Ovary (tissue), 3 donors: ENCODE data around the gene CDC34.

Source experiments
- EP300 ChIP-seq: sonication (generic); formaldehyde crosslinking; IDR thresholded peaks from one replicate; pipeline ENCODE4 v1.6.1; 2017; ENCODE audit warnings: antibody characterized with exemption
- POLR2A ChIP-seq: fragments of 450-650 bp; IDR thresholded peaks from one replicate; pipeline ENCODE4 v1.6.1; 2017; ENCODE audit warnings: antibody characterized with exemption, mild to moderate bottlenecking, moderate library complexity
- TF ChIP-seq, protein P1 (sequence below), 3 donors: fragments of 450-650 bp in 2 of 3; fragments of 200-600 bp in 1 of 3; IDR thresholded peaks; one replicate each; pipeline versions ENCODE4 v1.5.1 to v1.8.0; 2016 to 2022; ENCODE audit warnings: antibody characterized with exemption in 3 of 3, mild to moderate bottlenecking in 1 of 3
- donor health status: DM: no; HTN: no; CAD: no.

DNA sequence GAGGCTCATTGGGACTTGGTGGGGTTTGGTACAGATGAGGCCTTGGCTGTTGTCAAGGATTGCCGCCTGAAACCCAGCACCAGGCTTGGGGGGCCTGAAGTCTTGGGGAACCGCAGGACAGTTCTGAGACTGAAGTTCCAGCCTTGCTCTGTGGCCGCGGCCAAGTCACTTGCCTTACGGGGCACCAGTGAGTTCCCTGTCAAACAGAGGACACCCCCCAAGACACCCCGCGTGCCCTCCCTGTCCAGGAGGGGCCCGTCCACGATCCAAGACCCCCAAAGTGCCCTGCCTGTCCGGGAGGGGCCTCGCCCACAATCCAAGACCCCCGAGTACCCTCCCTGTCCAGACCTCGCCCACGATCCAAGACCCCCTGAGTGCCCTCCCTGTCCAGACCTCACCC is 2.5 kb downstream of the CDC34 start:
- TF ChIP-seq, protein P1, sequence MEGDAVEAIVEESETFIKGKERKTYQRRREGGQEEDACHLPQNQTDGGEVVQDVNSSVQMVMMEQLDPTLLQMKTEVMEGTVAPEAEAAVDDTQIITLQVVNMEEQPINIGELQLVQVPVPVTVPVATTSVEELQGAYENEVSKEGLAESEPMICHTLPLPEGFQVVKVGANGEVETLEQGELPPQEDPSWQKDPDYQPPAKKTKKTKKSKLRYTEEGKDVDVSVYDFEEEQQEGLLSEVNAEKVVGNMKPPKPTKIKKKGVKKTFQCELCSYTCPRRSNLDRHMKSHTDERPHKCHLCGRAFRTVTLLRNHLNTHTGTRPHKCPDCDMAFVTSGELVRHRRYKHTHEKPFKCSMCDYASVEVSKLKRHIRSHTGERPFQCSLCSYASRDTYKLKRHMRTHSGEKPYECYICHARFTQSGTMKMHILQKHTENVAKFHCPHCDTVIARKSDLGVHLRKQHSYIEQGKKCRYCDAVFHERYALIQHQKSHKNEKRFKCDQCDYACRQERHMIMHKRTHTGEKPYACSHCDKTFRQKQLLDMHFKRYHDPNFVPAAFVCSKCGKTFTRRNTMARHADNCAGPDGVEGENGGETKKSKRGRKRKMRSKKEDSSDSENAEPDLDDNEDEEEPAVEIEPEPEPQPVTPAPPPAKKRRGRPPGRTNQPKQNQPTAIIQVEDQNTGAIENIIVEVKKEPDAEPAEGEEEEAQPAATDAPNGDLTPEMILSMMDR (IDR thresholded peaks at IDR 0.05) = no peak
- TF ChIP-seq EP300 = no peak
- TF ChIP-seq POLR2A = no peak
